Caco-2 (cell line): ENCODE measurements around the gene PTPRN2. TPM values are rescaled to one million over a fixed set of nuclear protein-coding genes. Genes with fewer than 3 reads are reported as not detected.
"Not testable (repeated sequence)": the region's sequence is repeated elsewhere in the genome, so short reads cannot be mapped to it uniquely, and the experiment has no call there.

Source experiments
- BruUV-seq: library from RNA; stranded (reverse); fragments of 400-500 nt; replicated peaks from 2 replicates; lab custom pipeline; 2021; lab: Mats Ljungman, UMichigan
- CTCF ChIA-PET: fragments of 300-600 bp; sonication (Branson Sonifier 250); formaldehyde crosslinking; loops from one replicate; lab custom pipeline; 2022; ENCODE audit warnings: antibody characterized with exemption; lab: Charles Lee
- POLR2A ChIA-PET: fragments of 300-600 bp; sonication (Branson Sonifier 250); formaldehyde crosslinking; loops from one replicate; lab custom pipeline; 2022; ENCODE audit warnings: antibody characterized with exemption; lab: Charles Lee
- DNase-seq, 2 experiments: peaks; one replicate each; pipeline versions ENCODE4 v3.0.0 to v3.0.0-alpha.2; 2020 to 2022
- H3K27me3 ChIP-seq: replicated peaks from 2 replicates; pipeline ENCODE4 v1.6.0; 2011; ENCODE audit warnings: low read length; ENCODE audit not compliant: control insufficient read depth, insufficient read depth
- H3K36me3 ChIP-seq: 2 replicates; pipeline ENCODE4 v1.5.1; 2011; ENCODE audit warnings: low read length; ENCODE audit not compliant: control insufficient read depth, insufficient read depth
- H3K4me1 ChIP-seq: fragments of 250-450 bp; sonication (Bioruptor Pico); 2 replicates; pipeline ENCODE4 v1.5.1; 2020; ENCODE audit warnings: mild to moderate bottlenecking
- H3K4me3 ChIP-seq: 2 replicates; pipeline ENCODE4 v1.5.1; 2011; ENCODE audit warnings: low read depth, mild to moderate bottlenecking, control low read depth, low read length
- H3K9me3 ChIP-seq: fragments of 250-450 bp; sonication (Bioruptor Pico); 2 replicates; pipeline ENCODE4 v1.5.1; 2020; ENCODE audit warnings: mild to moderate bottlenecking, moderate library complexity
- H3K27ac Mint-ChIP-seq: one replicate; pipeline ENCODE4 v1.8.0; 2022; ENCODE audit warnings: mixed read lengths; ENCODE audit not compliant: unreplicated experiment
- H3K27me3 Mint-ChIP-seq: one replicate; pipeline ENCODE4 v1.8.0; 2022; ENCODE audit warnings: mixed read lengths; ENCODE audit not compliant: insufficient read depth, unreplicated experiment
- H3K36me3 Mint-ChIP-seq: one replicate; pipeline ENCODE4 v1.8.0; 2022; ENCODE audit warnings: mild to moderate bottlenecking, mixed read lengths; ENCODE audit not compliant: insufficient read depth, unreplicated experiment
- H3K4me1 Mint-ChIP-seq: one replicate; pipeline ENCODE4 v1.8.0; 2022; ENCODE audit warnings: low read depth, mixed read lengths; ENCODE audit not compliant: unreplicated experiment
- H3K4me3 Mint-ChIP-seq: one replicate; pipeline ENCODE4 v1.8.0; 2022; ENCODE audit warnings: mild to moderate bottlenecking, moderate library complexity, mixed read lengths; ENCODE audit not compliant: unreplicated experiment
- H3K9me3 Mint-ChIP-seq: one replicate; pipeline ENCODE4 v1.8.0; 2022; ENCODE audit warnings: mixed read lengths; ENCODE audit not compliant: unreplicated experiment
- CTCF ChIP-seq, 2 experiments: fragments of 200-600 bp in 1 of 2; IDR thresholded peaks; 1 replicate in 1 of 2; 2 replicates in 1 of 2; pipeline versions ENCODE4 v1.5.1 to v1.8.0; 2011 to 2022; ENCODE audit warnings: antibody characterized with exemption in 1 of 2, control low read depth in 1 of 2, inconsistent platforms in 1 of 2, low read depth in 1 of 2, low read length in 1 of 2, mild to moderate bottlenecking in 1 of 2, moderate library complexity in 1 of 2; ENCODE audit not compliant: insufficient read depth in 1 of 2, severe bottlenecking in 1 of 2, unreplicated experiment in 1 of 2
- intact Hi-C: fragments of 100-400 bp; cut with micrococcal nuclease; formaldehyde crosslinking; loops from one replicate; pipeline ENCODE4 v1.10.0; 2022; ENCODE audit not compliant: unreplicated experiment
- total RNA-seq: library from RNA; stranded (reverse); gene quantifications from 2 replicates; pipeline ENCODE4 v1.2.3, GENCODE V29; 2022

Gene PTPRN2
- total RNA-seq, 1 experiment from 2014 or later: 1.4 TPM

- Histone ChIP-seq H3K9me3 (no peaks in the 10 kb centered on the region), H3K4me1 (no peaks in the 10 kb centered on the region), H3K36me3 (no peaks in the 10 kb centered on the region), H3K27me3 (no peaks in the 10 kb centered on the region), H3K4me3 (no peak overlapping the region)
- Mint-ChIP-seq H3K9me3 (no peaks in the 10 kb centered on the region), H3K4me1 (peaks cover 12% of the 10 kb centered on the region), H3K36me3 (no peaks in the 10 kb centered on the region), H3K27ac (peak overlapping the region; percentile 68), H3K4me3 (peak overlapping the region; percentile 5), H3K27me3 (no peaks in the 10 kb centered on the region)
- ChIA-PET POLR2A (no interaction called here), CTCF (no interaction called here)
- no TSS peak for BruUV-seq
- TF ChIP-seq CTCF (IDR thresholded peaks at IDR 0.05; ENCODE audit: insufficient read depth in 1 of 2, low read depth in 1 of 2, low read length in 1 of 2, severe bottlenecking in 1 of 2, unreplicated experiment in 1 of 2): no peak
- intact Hi-C loops: no loop called here
- DNase-seq: peak; percentile 45 to 72
These were observed 180.8 kb downstream of the PTPRN2 start for GRCh38 chr7:158406801-158407200.

GRCh38 chr7:158406364-158406763 lies 181.3 kb downstream of the PTPRN2 start:
- H3K9me3 Mint-ChIP-seq: no peaks in the 10 kb centered on the region
- Histone ChIP-seq H3K4me3 (no peak overlapping the region), H3K4me1 (no peaks in the 10 kb centered on the region), H3K9me3 (no peaks in the 10 kb centered on the region), H3K27me3 (no peaks in the 10 kb centered on the region), H3K36me3 (no peaks in the 10 kb centered on the region)
- H3K27me3 Mint-ChIP-seq: no peaks in the 10 kb centered on the region
- peak overlapping the region; percentile 5 for H3K4me3 Mint-ChIP-seq
- peak overlapping the region; percentile 68 for H3K27ac Mint-ChIP-seq
- DNase-seq: no peak
- H3K4me1 Mint-ChIP-seq: peaks cover 12% of the 10 kb centered on the region
- ChIA-PET CTCF (no interaction called here), POLR2A (no interaction called here)
- BruUV-seq: no TSS peak
- no peaks in the 10 kb centered on the region for H3K36me3 Mint-ChIP-seq
- intact Hi-C loops: no loop called here
- TF ChIP-seq CTCF (IDR thresholded peaks at IDR 0.05; ENCODE audit: insufficient read depth in 1 of 2, low read depth in 1 of 2, low read length in 1 of 2, severe bottlenecking in 1 of 2, unreplicated experiment in 1 of 2): no peak

GRCh38 chr7:158405771-158406170 lies 181.9 kb downstream of the PTPRN2 start:
- H3K27me3 Mint-ChIP-seq, CTCF ChIA-PET, H3K4me3 ChIP-seq, H3K4me1 ChIP-seq, POLR2A ChIA-PET, H3K27me3 ChIP-seq, BruUV-seq, H3K36me3 Mint-ChIP-seq, DNase-seq, H3K4me3 Mint-ChIP-seq, H3K9me3 Mint-ChIP-seq, H3K9me3 ChIP-seq, intact Hi-C loops, H3K36me3 ChIP-seq, H3K27ac Mint-ChIP-seq: not testable (repeated sequence)
- peaks cover 12% of the 10 kb centered on the region for H3K4me1 Mint-ChIP-seq

GRCh38 chr7:158405324-158405723 lies 182.3 kb downstream of the PTPRN2 start:
- Mint-ChIP-seq H3K27ac (no peak overlapping the region), H3K4me1 (peaks cover 12% of the 10 kb centered on the region), H3K27me3 (no peaks in the 10 kb centered on the region), H3K9me3 (no peaks in the 10 kb centered on the region), H3K4me3 (no peak overlapping the region), H3K36me3 (no peaks in the 10 kb centered on the region)
- no peaks in the 10 kb centered on the region for H3K27me3 ChIP-seq
- no peaks in the 10 kb centered on the region for H3K36me3 ChIP-seq
- BruUV-seq: no TSS peak
- H3K4me3 ChIP-seq: no peak overlapping the region
- TF ChIP-seq CTCF (IDR thresholded peaks at IDR 0.05; ENCODE audit: insufficient read depth in 1 of 2, low read depth in 1 of 2, low read length in 1 of 2, severe bottlenecking in 1 of 2, unreplicated experiment in 1 of 2): no peak
- ChIA-PET POLR2A (interaction anchor here (0.7 kb wide), 1 partner anchor 26 kb away, joined by 8 read pairs; no protein-coding TSS in a partner anchor), CTCF (no interaction called here)
- intact Hi-C loops: no loop called here
- DNase-seq: no peak
- H3K4me1 ChIP-seq: no peaks in the 10 kb centered on the region
- no peaks in the 10 kb centered on the region for H3K9me3 ChIP-seq
